Measurements from ENCODE around the gene NCLN.

- TF ChIP-seq CTCF (IDR thresholded peaks at IDR 0.05; ENCODE audit: insufficient read depth, low read length) = no peak
- TF ChIP-seq REST (IDR thresholded peaks at IDR 0.05; ENCODE audit: insufficient replicate concordance, low read depth) = no peak
Observed at GRCh38 chr19:3193256-3194105, 7.8 kb downstream of the NCLN start.

All from HL-60 (cell line).